Retinal pigment epithelial cell (primary cell): ENCODE measurements around the gene HNF1B.

Experiments used
- DNase-seq: peaks from one replicate; pipeline ENCODE4 v3.0.0-alpha.2; 2010; ENCODE audit warnings: low read depth
- H3K4me3 ChIP-seq: 2 replicates; pipeline ENCODE4 v1.5.1; 2011; ENCODE audit warnings: mild to moderate bottlenecking, low read length, control low read depth, moderate library complexity
- TF ChIP-seq, protein P1 (sequence below): conservative IDR thresholded peaks from 2 replicates; pipeline ENCODE4 v1.5.1; 2011; ENCODE audit warnings: low read depth, low read length, control low read depth, inconsistent platforms

The HNF1B gene

DNA sequence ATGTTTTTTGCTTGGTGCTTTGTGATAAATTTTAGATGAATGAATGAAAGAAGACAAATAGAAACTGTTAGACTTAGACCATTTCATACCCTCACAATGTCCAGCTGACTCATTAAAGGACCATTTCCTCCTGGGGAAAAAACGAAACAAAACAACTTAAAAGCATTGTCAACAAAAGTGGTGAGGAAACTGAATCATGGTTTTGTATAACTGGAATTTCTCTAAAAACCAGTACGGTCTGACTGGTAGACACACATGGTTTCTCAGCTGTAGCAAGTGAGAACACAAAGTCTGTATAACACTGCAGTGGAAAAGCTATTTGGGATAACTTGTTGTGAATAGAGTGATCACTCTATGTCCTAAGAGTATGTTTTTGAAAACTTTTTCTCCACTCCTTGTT is 96.3 kb downstream of the HNF1B start:
- no peak overlapping the region for H3K4me3 ChIP-seq
- no peak for DNase-seq
- TF ChIP-seq, protein P1, sequence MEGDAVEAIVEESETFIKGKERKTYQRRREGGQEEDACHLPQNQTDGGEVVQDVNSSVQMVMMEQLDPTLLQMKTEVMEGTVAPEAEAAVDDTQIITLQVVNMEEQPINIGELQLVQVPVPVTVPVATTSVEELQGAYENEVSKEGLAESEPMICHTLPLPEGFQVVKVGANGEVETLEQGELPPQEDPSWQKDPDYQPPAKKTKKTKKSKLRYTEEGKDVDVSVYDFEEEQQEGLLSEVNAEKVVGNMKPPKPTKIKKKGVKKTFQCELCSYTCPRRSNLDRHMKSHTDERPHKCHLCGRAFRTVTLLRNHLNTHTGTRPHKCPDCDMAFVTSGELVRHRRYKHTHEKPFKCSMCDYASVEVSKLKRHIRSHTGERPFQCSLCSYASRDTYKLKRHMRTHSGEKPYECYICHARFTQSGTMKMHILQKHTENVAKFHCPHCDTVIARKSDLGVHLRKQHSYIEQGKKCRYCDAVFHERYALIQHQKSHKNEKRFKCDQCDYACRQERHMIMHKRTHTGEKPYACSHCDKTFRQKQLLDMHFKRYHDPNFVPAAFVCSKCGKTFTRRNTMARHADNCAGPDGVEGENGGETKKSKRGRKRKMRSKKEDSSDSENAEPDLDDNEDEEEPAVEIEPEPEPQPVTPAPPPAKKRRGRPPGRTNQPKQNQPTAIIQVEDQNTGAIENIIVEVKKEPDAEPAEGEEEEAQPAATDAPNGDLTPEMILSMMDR = no peak

DNA sequence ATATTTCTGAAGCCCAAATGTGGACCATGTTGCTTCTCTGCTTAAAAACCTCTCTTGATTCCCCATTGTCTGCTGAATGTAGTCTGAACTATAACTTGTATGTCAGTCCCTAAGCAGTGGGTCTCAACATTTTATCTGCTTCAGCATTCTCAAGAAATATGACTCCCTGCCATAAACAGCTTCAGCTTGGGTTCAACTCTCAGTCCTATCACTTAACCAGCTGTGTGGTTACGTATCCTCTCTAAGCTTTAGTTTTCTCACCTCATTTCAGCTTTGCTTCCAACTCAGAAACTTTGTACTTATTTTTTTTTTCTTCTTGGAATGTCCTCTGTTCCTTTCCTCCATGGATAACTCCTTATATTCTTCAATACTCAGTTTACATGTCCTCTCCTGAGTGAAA is 97.0 kb downstream of the HNF1B start:
- DNase-seq = no peak
- TF ChIP-seq, protein P1 = no peak
- H3K4me3 ChIP-seq = no peak overlapping the region

DNA sequence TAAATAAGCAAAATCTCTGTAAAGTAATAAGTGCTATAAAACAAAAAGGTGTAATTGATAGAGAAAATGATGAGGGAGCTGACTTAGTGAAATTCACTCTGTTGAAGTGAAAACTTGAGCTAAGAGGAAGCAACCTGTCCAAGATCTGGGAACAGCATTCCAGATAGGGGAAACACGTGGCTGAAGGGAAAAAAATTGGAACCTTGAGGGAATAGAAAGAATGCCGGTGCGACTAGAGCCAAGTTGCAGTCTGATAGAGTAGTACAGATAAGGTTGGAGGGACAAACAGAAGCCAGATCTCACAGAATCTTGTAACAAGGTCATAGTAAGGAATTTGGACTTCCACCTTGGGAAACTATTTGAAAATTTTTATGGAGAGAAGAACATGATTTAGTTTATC is 101.0 kb downstream of the HNF1B start:
- TF ChIP-seq, protein P1 = no peak

DNA sequence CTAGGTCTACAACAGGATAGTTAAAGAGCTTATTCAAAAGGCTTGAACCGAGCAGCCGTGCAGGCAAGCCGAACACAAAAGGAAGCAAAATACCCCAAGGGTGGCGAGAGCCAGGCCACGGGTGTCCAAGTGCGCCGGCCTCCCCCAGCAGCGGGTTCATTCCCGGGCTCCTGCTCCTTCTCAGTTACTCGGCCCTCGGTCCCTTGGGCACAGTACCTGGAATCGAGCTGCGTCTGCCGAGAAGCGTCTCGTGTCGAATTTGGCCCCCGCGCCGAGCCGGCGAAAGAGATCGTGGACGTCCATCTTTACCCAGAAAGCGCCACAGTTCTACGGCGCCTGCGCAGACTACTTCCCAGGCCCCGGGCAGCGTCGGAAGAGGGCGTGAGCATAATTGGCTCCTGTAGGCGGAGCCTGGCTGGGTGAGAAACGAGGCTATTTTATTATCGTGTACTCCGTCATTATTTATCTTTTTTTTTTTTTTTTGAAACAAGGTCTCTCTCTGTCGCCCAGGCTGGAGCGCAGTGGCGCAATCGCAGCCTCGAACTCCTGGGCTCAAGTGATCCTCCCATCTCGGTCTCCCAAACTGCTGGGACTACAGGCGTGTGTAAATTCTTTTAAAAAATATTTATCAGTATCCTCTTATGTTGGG is 101.6 kb downstream of the HNF1B start, which contains the start of gene DDX52:
Gene DDX52, minus strand, starts transcription at position 329 of the 649 bp plus-strand sequence. Its CDS starts 26 bp downstream, at position 303.
- H3K4me3 ChIP-seq = peak within 1 kb of the TSS; percentile 81
- TF ChIP-seq, protein P1 = peak; percentile 19
- DNase-seq = peak; percentile 56

More for the DNA sequence above, 101.0 kb downstream of the HNF1B start:
- DNase-seq = no peak
- peak overlapping the region; percentile 81 for H3K4me3 ChIP-seq

DNA sequence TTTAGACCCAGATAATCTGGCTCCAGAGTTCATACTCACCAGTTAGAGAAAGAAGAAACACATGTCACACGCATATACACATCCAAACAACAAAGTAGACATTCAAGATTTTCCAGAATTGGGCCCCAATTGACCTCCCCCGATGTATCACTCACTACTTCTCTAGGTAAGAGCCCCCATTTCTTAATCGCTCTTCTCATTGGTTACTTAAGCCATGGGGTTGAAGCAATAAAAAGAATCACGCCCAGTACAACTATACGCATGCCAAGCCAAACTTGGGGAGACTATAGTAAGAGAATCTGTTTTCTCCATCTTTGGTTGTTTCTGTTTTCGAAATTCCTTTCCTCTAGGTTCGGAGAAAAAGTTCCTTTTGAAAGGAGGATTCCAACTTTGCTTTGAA is 102.2 kb downstream of the HNF1B start:
- no peak for DNase-seq
- TF ChIP-seq, protein P1 = no peak
- peak overlapping the region; percentile 81 for H3K4me3 ChIP-seq

DNA sequence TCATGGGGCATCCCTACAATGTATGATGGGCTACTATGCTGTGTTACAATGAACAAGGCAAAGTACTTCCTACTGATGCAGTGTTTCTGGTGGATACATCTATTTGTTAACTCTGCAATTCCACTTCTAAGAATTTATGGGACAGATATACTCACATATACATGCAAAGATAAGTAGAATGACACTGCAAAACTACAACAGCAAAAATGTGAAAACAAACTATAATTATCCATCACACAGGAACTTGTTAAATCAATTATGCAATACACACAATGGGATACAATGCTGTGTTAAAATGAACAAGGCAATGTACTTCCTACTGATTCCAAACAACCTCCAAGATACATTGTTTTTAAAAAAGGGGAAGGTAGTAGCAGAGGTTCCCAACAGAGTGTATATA is 104.8 kb downstream of the HNF1B start:
- TF ChIP-seq, protein P1 = no peak
- DNase-seq = no peak
- H3K4me3 ChIP-seq = no peak overlapping the region

DNA sequence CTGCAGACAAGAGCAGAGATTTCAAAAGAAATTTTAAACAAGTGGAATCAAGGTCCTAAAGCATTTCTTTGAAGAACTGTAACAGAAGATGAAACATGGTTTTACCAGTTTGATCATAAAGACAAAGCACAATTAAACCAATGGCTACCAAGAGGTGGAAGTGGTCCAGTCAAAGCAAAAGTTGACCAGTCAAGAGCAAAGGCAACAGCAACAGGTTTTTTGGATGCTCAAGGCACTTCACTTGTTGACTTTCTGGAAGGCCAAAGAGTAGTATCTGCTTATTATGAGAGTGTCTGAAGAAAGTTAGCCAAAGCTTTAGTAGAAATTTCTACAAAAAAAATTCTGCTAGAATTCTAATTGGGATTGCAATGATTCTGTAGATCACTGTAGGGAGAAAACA is 106.9 kb downstream of the HNF1B start:
- no peak overlapping the region for H3K4me3 ChIP-seq
- DNase-seq = no peak
- TF ChIP-seq, protein P1 = no peak
